ENCODE results near the gene SEMA3G.

Gene SEMA3G

DNA sequence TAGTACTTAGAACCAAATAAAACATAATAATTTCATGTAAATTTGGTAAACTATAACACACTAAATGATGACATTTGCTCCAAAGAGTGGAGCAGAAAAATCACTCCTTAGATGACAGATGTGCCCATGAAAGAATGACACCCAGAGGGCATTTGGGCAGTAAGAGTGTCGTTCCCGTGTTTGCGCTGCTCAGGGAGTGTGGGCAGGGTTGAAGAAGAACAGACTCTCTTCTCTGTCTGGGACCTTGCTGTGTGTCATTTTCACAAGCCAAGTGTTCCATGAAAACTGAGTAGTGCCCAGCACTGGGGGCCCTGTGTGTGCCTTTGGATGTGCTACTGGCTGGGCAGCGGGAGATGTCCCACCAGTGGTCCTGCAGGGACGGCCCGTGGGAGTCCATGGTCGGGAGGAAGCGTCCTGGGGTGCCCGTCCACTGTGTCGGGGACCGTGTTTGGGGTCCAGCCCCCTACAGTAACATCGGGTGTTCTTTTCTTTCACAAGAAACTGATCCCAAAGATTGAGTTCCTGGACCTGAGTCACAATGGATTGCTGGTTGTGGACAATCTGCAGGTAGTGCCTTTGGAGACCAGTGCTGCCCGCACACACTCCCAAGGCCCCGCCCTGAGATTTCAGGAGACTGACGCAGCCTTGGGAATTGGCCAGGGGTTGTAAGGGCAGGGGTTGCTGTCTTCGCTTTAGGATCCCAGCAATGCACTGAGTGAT is 32.3 kb upstream of the SEMA3G start:
- TF ChIP-seq YY1 (IDR thresholded peaks at IDR 0.05; ENCODE audit: insufficient read depth, insufficient read length) (no peak), ZNF274 (IDR thresholded peaks at IDR 0.05; ENCODE audit: low read depth, low read length) (no peak), SUZ12 (IDR thresholded peaks at IDR 0.05; ENCODE audit: extremely low read depth, insufficient read depth, insufficient read length) (no peak)
- Histone ChIP-seq H3K9ac (ENCODE audit: insufficient read length, low read depth) (no peak overlapping the region), H3K4me1 (ENCODE audit: insufficient read depth, insufficient read length) (no peaks in the 10 kb centered on the region), H3K4me3 (ENCODE audit: insufficient read length, low read depth) (no peak overlapping the region), H3K27me3 (ENCODE audit: insufficient read depth, insufficient read length) (no peaks in the 10 kb centered on the region), H3K36me3 (ENCODE audit: insufficient read depth, insufficient read length, low read length) (peaks cover 94% of the 10 kb centered on the region), H3K9me3 (ENCODE audit: insufficient read depth, low read length) (no peaks in the 10 kb centered on the region)
- no peak for DNase-seq (ENCODE audit: low read depth, low spot score)

GRCh38 chr3:52473026-52473425 is 28.1 kb upstream of the SEMA3G start:
- H3K4me1 ChIP-seq (ENCODE audit: insufficient read depth, insufficient read length), result no peaks in the 10 kb centered on the region
- no peak for TF ChIP-seq SUZ12 (IDR thresholded peaks at IDR 0.05; ENCODE audit: extremely low read depth, insufficient read depth, insufficient read length)
- TF ChIP-seq ZNF274 (IDR thresholded peaks at IDR 0.05; ENCODE audit: low read depth, low read length), result no peak
- no peak overlapping the region for H3K4me3 ChIP-seq (ENCODE audit: insufficient read length, low read depth)
- peak overlapping the region; percentile 46 for H3K9ac ChIP-seq (ENCODE audit: insufficient read length, low read depth)
- H3K36me3 ChIP-seq (ENCODE audit: insufficient read depth, insufficient read length, low read length), result peaks cover 86% of the 10 kb centered on the region
- H3K27me3 ChIP-seq (ENCODE audit: insufficient read depth, insufficient read length), result no peaks in the 10 kb centered on the region
- H3K9me3 ChIP-seq (ENCODE audit: insufficient read depth, low read length), result no peaks in the 10 kb centered on the region
- no peak for DNase-seq (ENCODE audit: low read depth, low spot score)

DNA sequence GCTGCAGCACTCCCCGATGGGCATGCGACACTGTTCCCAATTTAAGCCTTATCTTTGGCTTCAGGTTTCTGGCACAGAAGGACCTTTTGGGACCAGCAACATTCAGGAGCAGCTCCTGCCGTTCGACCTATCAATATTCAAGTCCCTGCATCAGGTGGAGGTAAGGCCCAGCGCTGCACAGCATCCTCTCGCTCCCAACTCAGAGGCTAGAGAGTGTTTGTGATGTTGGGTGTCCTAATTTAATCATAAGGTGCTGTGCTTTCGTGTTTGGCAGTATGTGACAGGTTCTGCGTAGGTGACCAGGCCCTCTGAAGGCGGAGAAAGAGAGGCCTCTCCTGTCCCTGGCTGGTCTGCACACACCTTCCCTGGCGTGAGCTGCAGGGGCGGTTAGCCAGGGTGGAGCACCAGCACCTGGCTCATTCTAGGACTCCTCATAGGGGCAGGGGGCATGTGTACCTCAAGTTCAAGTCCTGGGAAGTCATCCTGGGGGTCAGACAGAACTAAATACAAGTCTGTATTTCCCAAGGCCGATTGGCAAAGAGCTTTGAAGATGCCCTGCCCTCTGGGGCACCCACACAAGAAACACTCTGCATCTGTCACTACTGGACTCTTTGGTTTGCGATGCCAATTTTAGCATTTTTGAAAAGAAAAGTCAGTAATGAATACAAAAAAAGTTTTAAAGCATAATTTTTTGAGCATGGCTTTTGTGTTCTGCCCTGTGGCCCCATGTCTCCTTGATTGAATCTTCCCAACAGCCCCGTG is 27.5 kb upstream of the SEMA3G start:
- no peak overlapping the region for H3K4me3 ChIP-seq (ENCODE audit: insufficient read length, low read depth)
- no peaks in the 10 kb centered on the region for H3K4me1 ChIP-seq (ENCODE audit: insufficient read depth, insufficient read length)
- peaks cover 86% of the 10 kb centered on the region for H3K36me3 ChIP-seq (ENCODE audit: insufficient read depth, insufficient read length, low read length)
- no peak overlapping the region for H3K9ac ChIP-seq (ENCODE audit: insufficient read length, low read depth)
- no peak for DNase-seq (ENCODE audit: low read depth, low spot score)
- no peaks in the 10 kb centered on the region for H3K27me3 ChIP-seq (ENCODE audit: insufficient read depth, insufficient read length)
- no peak for TF ChIP-seq ZNF274 (IDR thresholded peaks at IDR 0.05; ENCODE audit: low read depth, low read length)
- TF ChIP-seq SUZ12 (IDR thresholded peaks at IDR 0.05; ENCODE audit: extremely low read depth, insufficient read depth, insufficient read length), result no peak
- TF ChIP-seq YY1 (IDR thresholded peaks at IDR 0.05; ENCODE audit: insufficient read depth, insufficient read length), result no peak
- H3K9me3 ChIP-seq (ENCODE audit: insufficient read depth, low read length), result no peaks in the 10 kb centered on the region

DNA sequence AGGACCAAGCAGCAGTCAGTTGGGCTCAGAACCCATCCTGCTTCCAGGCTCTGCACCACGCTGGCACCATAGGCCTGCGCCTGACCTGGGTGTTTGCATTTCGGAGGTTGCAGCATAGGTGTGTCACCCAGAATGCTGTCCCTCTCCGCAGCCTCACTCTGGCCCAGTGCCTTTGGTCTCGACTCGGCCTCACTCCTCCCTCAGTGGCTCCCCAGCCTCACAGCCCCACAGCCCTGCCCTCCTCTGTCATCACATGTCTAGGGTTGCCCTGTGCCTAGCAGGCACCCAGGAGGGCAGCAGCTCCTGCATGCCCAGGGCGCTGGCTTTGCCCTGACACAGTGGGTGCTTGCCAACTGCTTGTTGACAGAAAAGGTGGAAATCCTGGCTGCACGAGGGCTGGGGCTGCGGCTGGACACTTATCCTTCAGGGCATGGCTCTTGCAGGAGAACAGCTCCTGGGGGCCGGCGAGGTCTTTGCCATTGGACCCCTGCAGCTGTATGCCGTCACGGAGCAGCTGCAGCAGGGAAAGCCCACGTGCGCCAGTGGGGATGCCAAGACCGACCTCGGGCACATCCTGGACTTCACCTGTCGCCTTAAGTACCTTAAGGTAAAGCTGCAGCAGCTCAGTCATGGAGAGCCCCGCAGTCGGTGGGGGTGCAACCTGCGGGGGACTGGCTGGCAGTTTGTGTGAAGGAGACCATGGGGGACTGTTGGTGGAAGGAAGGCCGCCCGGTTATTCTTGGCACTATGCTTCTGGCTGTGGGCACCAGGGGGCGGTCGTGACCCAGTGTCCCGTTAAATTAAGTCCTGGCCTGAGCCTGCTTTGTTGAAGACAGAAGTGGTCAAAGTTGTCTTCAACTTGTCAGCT is 26.7 kb upstream of the SEMA3G start:
- Histone ChIP-seq H3K36me3 (ENCODE audit: insufficient read depth, insufficient read length, low read length) (peaks cover 85% of the 10 kb centered on the region), H3K9ac (ENCODE audit: insufficient read length, low read depth) (no peak overlapping the region), H3K4me3 (ENCODE audit: insufficient read length, low read depth) (no peak overlapping the region), H3K27me3 (ENCODE audit: insufficient read depth, insufficient read length) (no peaks in the 10 kb centered on the region), H3K4me1 (ENCODE audit: insufficient read depth, insufficient read length) (peaks cover 2% of the 10 kb centered on the region), H3K9me3 (ENCODE audit: insufficient read depth, low read length) (no peaks in the 10 kb centered on the region)
- TF ChIP-seq ZNF274 (IDR thresholded peaks at IDR 0.05; ENCODE audit: low read depth, low read length) (no peak), SUZ12 (IDR thresholded peaks at IDR 0.05; ENCODE audit: extremely low read depth, insufficient read depth, insufficient read length) (no peak), YY1 (IDR thresholded peaks at IDR 0.05; ENCODE audit: insufficient read depth, insufficient read length) (no peak)
- no peak for DNase-seq (ENCODE audit: low read depth, low spot score)

DNA sequence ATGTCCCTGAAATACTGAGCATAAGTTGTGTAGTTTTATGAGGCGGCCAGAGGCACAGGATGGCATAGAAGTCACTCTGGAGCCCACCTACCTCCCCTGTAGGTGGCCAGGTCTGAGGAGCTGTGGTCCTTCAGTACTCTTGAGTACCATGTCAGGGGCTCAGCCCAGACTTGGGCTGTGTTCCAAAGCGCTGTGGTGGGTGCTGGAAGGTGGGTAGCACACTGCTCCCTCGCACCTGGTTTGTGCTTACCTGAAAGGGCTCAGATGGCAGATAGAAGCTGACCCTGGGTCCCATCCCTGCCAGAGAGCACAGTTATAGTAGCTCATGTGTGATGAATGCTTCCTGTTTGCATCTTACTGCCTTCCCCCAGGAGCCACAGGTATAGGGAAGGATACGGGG is 26.0 kb upstream of the SEMA3G start:
- H3K9me3 ChIP-seq (ENCODE audit: insufficient read depth, low read length), result no peaks in the 10 kb centered on the region
- peaks cover 5% of the 10 kb centered on the region for H3K4me1 ChIP-seq (ENCODE audit: insufficient read depth, insufficient read length)
- peaks cover 85% of the 10 kb centered on the region for H3K36me3 ChIP-seq (ENCODE audit: insufficient read depth, insufficient read length, low read length)
- H3K9ac ChIP-seq (ENCODE audit: insufficient read length, low read depth), result peak overlapping the region; percentile 5
- no peak for DNase-seq (ENCODE audit: low read depth, low spot score)
- no peak overlapping the region for H3K4me3 ChIP-seq (ENCODE audit: insufficient read length, low read depth)
- H3K27me3 ChIP-seq (ENCODE audit: insufficient read depth, insufficient read length), result no peaks in the 10 kb centered on the region
- TF ChIP-seq YY1 (IDR thresholded peaks at IDR 0.05; ENCODE audit: insufficient read depth, insufficient read length) (no peak), SUZ12 (IDR thresholded peaks at IDR 0.05; ENCODE audit: extremely low read depth, insufficient read depth, insufficient read length) (no peak), ZNF274 (IDR thresholded peaks at IDR 0.05; ENCODE audit: low read depth, low read length) (no peak)

DNA sequence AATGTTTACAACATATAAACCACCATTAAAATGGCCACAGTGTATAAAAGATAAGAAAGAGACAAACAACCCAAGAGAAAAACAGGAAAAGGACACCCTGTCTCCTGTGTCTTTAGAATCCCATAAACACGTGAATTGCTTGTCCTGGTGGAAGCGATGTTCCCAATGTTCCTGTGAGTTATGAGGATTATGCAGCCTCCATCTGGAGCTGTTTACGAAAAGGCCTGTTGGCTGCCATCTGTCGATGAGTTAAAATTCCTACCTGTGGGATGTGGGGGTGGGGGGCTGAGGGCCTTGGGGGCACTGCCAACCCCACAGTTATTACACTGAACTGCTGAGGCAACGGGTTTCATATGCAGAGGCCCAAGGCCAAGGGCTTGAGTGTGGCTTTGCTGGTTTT is 24.1 kb upstream of the SEMA3G start:
- H3K9me3 ChIP-seq (ENCODE audit: insufficient read depth, low read length), result no peaks in the 10 kb centered on the region
- H3K9ac ChIP-seq (ENCODE audit: insufficient read length, low read depth), result no peak overlapping the region
- no peaks in the 10 kb centered on the region for H3K27me3 ChIP-seq (ENCODE audit: insufficient read depth, insufficient read length)
- TF ChIP-seq YY1 (IDR thresholded peaks at IDR 0.05; ENCODE audit: insufficient read depth, insufficient read length) (no peak), SUZ12 (IDR thresholded peaks at IDR 0.05; ENCODE audit: extremely low read depth, insufficient read depth, insufficient read length) (no peak), ZNF274 (IDR thresholded peaks at IDR 0.05; ENCODE audit: low read depth, low read length) (no peak)
- DNase-seq (ENCODE audit: low read depth, low spot score), result no peak
- H3K4me1 ChIP-seq (ENCODE audit: insufficient read depth, insufficient read length), result peaks cover 11% of the 10 kb centered on the region
- no peak overlapping the region for H3K4me3 ChIP-seq (ENCODE audit: insufficient read length, low read depth)
- H3K36me3 ChIP-seq (ENCODE audit: insufficient read depth, insufficient read length, low read length), result peaks cover 89% of the 10 kb centered on the region
